Pericardium fibroblast (primary cell): ENCODE results near the gene STK35. TPM values are rescaled to one million over a fixed set of nuclear protein-coding genes. Genes with fewer than 3 reads are reported as not detected.

Source experiments
- total RNA-seq: library from RNA; depleted of rRNA; stranded (reverse); fragments of >200 nt; gene quantifications from 2 replicates; pipeline ENCODE4 v1.2.3, GENCODE V29; 2015

Gene STK35
- 16.5 and 18.2 TPM in 2 replicates for total RNA-seq

GRCh38 chr20:2101057-2101864 lies at the start of gene STK35:
Gene STK35 (plus strand): TSS chr20:2101827. CDS start chr20:2101882, 55 bp downstream.

Other genes starting within 250 kb of the STK35 start
- gene SIRPA, start 206.4 kb upstream of the STK35 start, total RNA-seq = 18.6 and 18.8 TPM in 2 replicates
- gene PDYN, start 107.8 kb upstream of the STK35 start, total RNA-seq = not detected in 2 replicates
- under 0.01 TPM in 1 of 2 replicates, not detected in the other for gene TGM3, start 194.2 kb downstream of the STK35 start, total RNA-seq